LoVo (cell line): ENCODE results near the gene NFAM1.

Experiments used
- DNase-seq: peaks from one replicate; pipeline ENCODE4 v3.0.0-alpha.2; 2016; ENCODE audit warnings: low spot score

The NFAM1 gene

GRCh38 chr22:42360348-42360747, 71.9 kb downstream of the NFAM1 start:
- no peak for DNase-seq

- no peak for DNase-seq
These were observed 73.3 kb downstream of the NFAM1 start for GRCh38 chr22:42358643-42359558.

- no peak for DNase-seq
These were observed 74.4 kb downstream of the NFAM1 start for GRCh38 chr22:42357634-42358296.

GRCh38 chr22:42357221-42357620, 75.0 kb downstream of the NFAM1 start:
- no peak for DNase-seq

GRCh38 chr22:42356533-42356932, 75.7 kb downstream of the NFAM1 start:
- DNase-seq, result no peak

- DNase-seq, result no peak
These were observed 78.1 kb downstream of the NFAM1 start for GRCh38 chr22:42353883-42354727.

- DNase-seq, result no peak
These were observed 81.8 kb downstream of the NFAM1 start for GRCh38 chr22:42350373-42350772.

- no peak for DNase-seq
These were observed 84.8 kb downstream of the NFAM1 start for GRCh38 chr22:42347281-42347824.

GRCh38 chr22:42346722-42347121, 85.5 kb downstream of the NFAM1 start:
- no peak for DNase-seq

- DNase-seq, result no peak
These were observed 86.7 kb downstream of the NFAM1 start for GRCh38 chr22:42345458-42345857.

- DNase-seq, result no peak
These were observed 87.8 kb downstream of the NFAM1 start for GRCh38 chr22:42344361-42344905.

GRCh38 chr22:42343531-42344081, 88.6 kb downstream of the NFAM1 start:
- peak; percentile 38 for DNase-seq

GRCh38 chr22:42343121-42343454, 89.1 kb downstream of the NFAM1 start:
- no peak for DNase-seq

GRCh38 chr22:42342426-42343120, 89.6 kb downstream of the NFAM1 start:
- DNase-seq, result no peak

- DNase-seq, result no peak
These were observed 90.4 kb downstream of the NFAM1 start for GRCh38 chr22:42341779-42342178.

GRCh38 chr22:42340829-42341383, 91.3 kb downstream of the NFAM1 start:
- no peak for DNase-seq

GRCh38 chr22:42340150-42340549, 92.1 kb downstream of the NFAM1 start:
- no peak for DNase-seq

- DNase-seq, result no peak
These were observed 93.7 kb downstream of the NFAM1 start for GRCh38 chr22:42338479-42338878.

- no peak for DNase-seq
These were observed 94.8 kb downstream of the NFAM1 start for GRCh38 chr22:42337356-42337755.

GRCh38 chr22:42336527-42337227, 95.5 kb downstream of the NFAM1 start:
- DNase-seq, result no peak
